ENCODE measurements around the gene CD300LB.

- TF ChIP-seq HDGF (IDR thresholded peaks at IDR 0.05; ENCODE audit: borderline replicate concordance) (no peak), SP1 (IDR thresholded peaks at IDR 0.05) (no peak), LEF1 (IDR thresholded peaks at IDR 0.05; ENCODE audit: borderline replicate concordance) (no peak), FOXM1 (IDR thresholded peaks at IDR 0.05; ENCODE audit: borderline replicate concordance) (no peak), SUZ12 (IDR thresholded peaks at IDR 0.05) (no peak), ARNT (IDR thresholded peaks at IDR 0.05) (no peak)
Measured at GRCh38 chr17:74522381-74523105, 8.7 kb downstream of the CD300LB start.

All from HEK293T (cell line).